Measurements from ENCODE around the gene PLA2G2F.

Gene PLA2G2F

GRCh38 chr1:20192364-20192763, 53.2 kb downstream of the PLA2G2F start:
- DNase-seq = no peak

- no peak for DNase-seq
Observed at GRCh38 chr1:20192871-20193411, 53.8 kb downstream of the PLA2G2F start.

- no peak for DNase-seq
Observed at GRCh38 chr1:20194224-20194623, 55.1 kb downstream of the PLA2G2F start.

GRCh38 chr1:20194757-20195461, 55.8 kb downstream of the PLA2G2F start:
- DNase-seq = peak; percentile 41

- DNase-seq = no peak
Observed at GRCh38 chr1:20195462-20195780, 56.3 kb downstream of the PLA2G2F start.

- no peak for DNase-seq
Observed at GRCh38 chr1:20197329-20197791, 58.2 kb downstream of the PLA2G2F start.

GRCh38 chr1:20198296-20198695, 59.2 kb downstream of the PLA2G2F start:
- DNase-seq = no peak

- DNase-seq = no peak
Observed at GRCh38 chr1:20198918-20199317, 59.8 kb downstream of the PLA2G2F start.

- no peak for DNase-seq
Observed at GRCh38 chr1:20199403-20199802, 60.3 kb downstream of the PLA2G2F start.

- no peak for DNase-seq
Observed at GRCh38 chr1:20199840-20200239, 60.7 kb downstream of the PLA2G2F start.

Data from NK-92 treated with Interleukin-12 subunit alpha and Interleukin-12 subunit beta, amount 100 ng/mL, for 24 hours (cell line).